H1 (cell line): ENCODE measurements around the gene PAOX. TPM values are rescaled to one million over a fixed set of nuclear protein-coding genes. Genes with fewer than 3 reads are reported as not detected.

Experiments
- CTCF ChIA-PET: fragments of 300-600 bp; sonication (Branson Sonifier 250); formaldehyde crosslinking; loops from one replicate; lab custom pipeline; 2021; ENCODE audit not compliant: partially characterized antibody; lab: Charles Lee
- POLR2A ChIA-PET: fragments of 300-600 bp; sonication (Branson Sonifier 250); formaldehyde crosslinking; loops from one replicate; lab custom pipeline; 2021; ENCODE audit warnings: inconsistent platforms; ENCODE audit not compliant: partially characterized antibody; lab: Charles Lee
- DNase-seq, 2 experiments: peaks; one replicate each; pipeline versions ENCODE4 v3.0.0 to v3.0.0-alpha.2; 2010 to 2022; ENCODE audit warnings: low spot score in 2 of 2, low read depth in 1 of 2, mixed read lengths in 1 of 2
- FAIRE-seq: peaks from 2 replicates; lab custom pipeline; 2011; peaks lifted over from hg19 to GRCh38; lab: Jason Lieb, UNC
- H2AFZ ChIP-seq: 2 replicates; pipeline ENCODE4 v1.8.1; 2012; ENCODE audit warnings: low read length, inconsistent platforms
- H2AK5ac ChIP-seq: 2 replicates; pipeline ENCODE4 v1.6.1; 2013; ENCODE audit warnings: low read depth, low read length
- H2BK120ac ChIP-seq: replicated peaks from 2 replicates; pipeline ENCODE3; 2013; ENCODE audit warnings: low read depth, low read length, inconsistent platforms
- H2BK12ac ChIP-seq: 2 replicates; pipeline ENCODE4 v1.6.1; 2013; ENCODE audit warnings: low read depth, low read length
- H2BK15ac ChIP-seq: 2 replicates; pipeline ENCODE4 v1.6.1; 2013; ENCODE audit warnings: low read length
- H2BK20ac ChIP-seq: 2 replicates; pipeline ENCODE4 v1.6.1; 2013; ENCODE audit warnings: low read length
- H2BK5ac ChIP-seq: 2 replicates; pipeline ENCODE4 v1.6.1; 2013; ENCODE audit warnings: low read depth, low read length
- H3K14ac ChIP-seq: 2 replicates; pipeline ENCODE4 v1.6.1; 2013; ENCODE audit warnings: inconsistent platforms; ENCODE audit not compliant: insufficient read length
- H3K18ac ChIP-seq: 2 replicates; pipeline ENCODE4 v1.6.1; 2013; ENCODE audit warnings: low read length; ENCODE audit errors: extremely low read depth
- H3K23ac ChIP-seq: 2 replicates; pipeline ENCODE4 v1.6.1; 2013; ENCODE audit warnings: inconsistent platforms; ENCODE audit not compliant: insufficient read length
- H3K23me2 ChIP-seq: 2 replicates; pipeline ENCODE4 v1.6.1; 2013; ENCODE audit warnings: low read depth, low read length
- H3K27ac ChIP-seq: 2 replicates; pipeline ENCODE4 v1.6.1; 2011; ENCODE audit warnings: low read depth, low read length, inconsistent platforms
- H3K27me3 ChIP-seq, 4 experiments: replicated peaks in 1 of 4; 1 replicate in 1 of 4; 2 replicates in 3 of 4; pipeline versions ENCODE4 v1.6.1 to v1.8.1; 2011 to 2013; ENCODE audit warnings: low read length in 3 of 4, mild to moderate bottlenecking in 3 of 4, inconsistent platforms in 2 of 4, mixed read lengths in 2 of 4, moderate library complexity in 1 of 4; ENCODE audit not compliant: control insufficient read depth in 3 of 4, insufficient read depth in 3 of 4; ENCODE audit errors: extremely low read depth in 1 of 4
- H3K36me3 ChIP-seq, 4 experiments: 2 replicates each; pipeline versions ENCODE4 v1.6.1 to v1.8.1; 2011 to 2013; ENCODE audit warnings: mild to moderate bottlenecking in 4 of 4, low read length in 3 of 4, moderate library complexity in 2 of 4, control low read depth in 1 of 4, inconsistent platforms in 1 of 4; ENCODE audit not compliant: insufficient read depth in 4 of 4, control insufficient read depth in 2 of 4
- H3K4ac ChIP-seq: replicated peaks from 2 replicates; pipeline ENCODE3; 2013; ENCODE audit warnings: low read length, low read depth, mixed read lengths, inconsistent platforms; ENCODE audit not compliant: insufficient read length
- H3K4me1 ChIP-seq, 4 experiments: replicated peaks in 1 of 4; 1 replicate in 1 of 4; 2 replicates in 3 of 4; pipeline versions ENCODE4 v1.6.1 to v1.8.1; 2011 to 2013; ENCODE audit warnings: low read length in 3 of 4, inconsistent platforms in 2 of 4, mixed read lengths in 1 of 4; ENCODE audit not compliant: insufficient read depth in 4 of 4, control insufficient read depth in 3 of 4
- H3K4me2 ChIP-seq, 2 experiments: 2 replicates each; pipeline versions ENCODE4 v1.6.1 to v1.8.1; 2011 to 2013; ENCODE audit warnings: low read depth in 2 of 2, low read length in 2 of 2, control low read depth in 1 of 2, inconsistent platforms in 1 of 2, mild to moderate bottlenecking in 1 of 2; ENCODE audit not compliant: insufficient read depth in 1 of 2
- H3K4me3 ChIP-seq, 4 experiments: fragments of 200-600, 300-600 bp in 1 of 4; sonication (generic), shearing (Covaris generic), sonication (Bioruptor Twin) in 1 of 4; 2 replicates each; pipeline versions ENCODE4 v1.5.1 to v1.8.1; 2011 to 2016; ENCODE audit warnings: low read length in 4 of 4, low read depth in 3 of 4, control low read depth in 2 of 4, inconsistent platforms in 2 of 4, mild to moderate bottlenecking in 2 of 4, mixed read lengths in 1 of 4, moderate library complexity in 1 of 4; ENCODE audit not compliant: insufficient read depth in 2 of 4; ENCODE audit errors: extremely low read depth in 1 of 4
- H3K56ac ChIP-seq: replicated peaks from 2 replicates; pipeline ENCODE3; 2013; ENCODE audit warnings: low read depth, mild to moderate bottlenecking, mixed read lengths, low read length, inconsistent platforms; ENCODE audit not compliant: insufficient read length
- H3K79me1 ChIP-seq: 2 replicates; pipeline ENCODE4 v1.6.1; 2013; ENCODE audit warnings: low read depth, low read length, control low read depth
- H3K79me2 ChIP-seq, 2 experiments: 2 replicates each; pipeline versions ENCODE4 v1.6.1 to v1.8.1; 2012 to 2013; ENCODE audit warnings: low read length in 2 of 2, mild to moderate bottlenecking in 2 of 2, inconsistent platforms in 1 of 2; ENCODE audit not compliant: insufficient read depth in 2 of 2, control insufficient read depth in 1 of 2
- H3K9ac ChIP-seq, 4 experiments: replicated peaks in 1 of 4; 1 replicate in 1 of 4; 2 replicates in 3 of 4; pipeline versions ENCODE4 v1.6.1 to v1.8.1; 2011 to 2013; ENCODE audit warnings: low read depth in 3 of 4, low read length in 3 of 4, control low read depth in 2 of 4, mild to moderate bottlenecking in 2 of 4, moderate library complexity in 2 of 4, inconsistent platforms in 1 of 4; ENCODE audit errors: extremely low read depth in 1 of 4
- H3K9me3 ChIP-seq, 2 experiments: 2 replicates each; pipeline versions ENCODE4 v1.6.1 to v1.8.1; 2012 to 2013; ENCODE audit warnings: mild to moderate bottlenecking in 2 of 2, moderate library complexity in 2 of 2, control low read depth in 1 of 2, inconsistent platforms in 1 of 2, low read depth in 1 of 2, low read length in 1 of 2, mixed read lengths in 1 of 2; ENCODE audit not compliant: insufficient read depth in 2 of 2
- H4K20me1 ChIP-seq, 2 experiments: replicated peaks in 1 of 2; 2 replicates each; pipeline versions ENCODE3 to v1.8.1; 2011 to 2013; ENCODE audit warnings: inconsistent platforms in 2 of 2, low read length in 2 of 2, mild to moderate bottlenecking in 1 of 2; ENCODE audit not compliant: insufficient read depth in 2 of 2, control insufficient read depth in 1 of 2
- H4K5ac ChIP-seq: 2 replicates; pipeline ENCODE4 v1.6.1; 2013; ENCODE audit warnings: low read length, low read depth, mixed read lengths, inconsistent platforms; ENCODE audit not compliant: insufficient read length
- H4K8ac ChIP-seq: 2 replicates; pipeline ENCODE4 v1.8.0; 2013; ENCODE audit warnings: mild to moderate bottlenecking, moderate library complexity, low read length, inconsistent platforms; ENCODE audit not compliant: insufficient read depth; ENCODE audit errors: extremely low read depth
- H4K91ac ChIP-seq: replicated peaks from 2 replicates; pipeline ENCODE3; 2013; ENCODE audit warnings: low read length, mixed read lengths, inconsistent platforms; ENCODE audit not compliant: insufficient read length
- CHD1 ChIP-seq: IDR thresholded peaks from 2 replicates; pipeline ENCODE4 v1.6.1; 2012; ENCODE audit warnings: low read depth, low read length, improper control_type of control experiment
- HDAC2 ChIP-seq, 2 experiments: fragments of 300-600 bp in 1 of 2; sonication (generic) in 1 of 2; IDR thresholded peaks; 2 replicates each; pipeline ENCODE4 v1.6.1; 2011 to 2012; ENCODE audit warnings: low read depth in 2 of 2, low read length in 2 of 2, mild to moderate bottlenecking in 2 of 2, moderate library complexity in 2 of 2, borderline replicate concordance in 1 of 2, inconsistent platforms in 1 of 2
- MAFK ChIP-seq: IDR thresholded peaks from 2 replicates; pipeline ENCODE4 v1.6.1; 2012; ENCODE audit warnings: low read depth, mild to moderate bottlenecking, improper control_type of control experiment, low read length
- MAX ChIP-seq: IDR thresholded peaks from 2 replicates; pipeline ENCODE4 v1.6.1; 2012; ENCODE audit warnings: inconsistent platforms
- NANOG ChIP-seq: IDR thresholded peaks from 2 replicates; pipeline ENCODE4 v1.6.1; 2011; ENCODE audit warnings: low read length, low read depth, mild to moderate bottlenecking, inconsistent platforms; ENCODE audit not compliant: insufficient read depth, poor library complexity, severe bottlenecking
- RAD21 ChIP-seq, 2 experiments: IDR thresholded peaks in 1 of 2; conservative IDR thresholded peaks in 1 of 2; 2 replicates each; pipeline ENCODE4 v1.6.1; 2011; ENCODE audit warnings: low read depth in 2 of 2, low read length in 2 of 2, improper control_type of control experiment in 1 of 2, inconsistent platforms in 1 of 2, mild to moderate bottlenecking in 1 of 2, moderate library complexity in 1 of 2
- TAF7 ChIP-seq: optimal IDR thresholded peaks from 2 replicates; pipeline ENCODE3; 2011; ENCODE audit warnings: low read depth, mild to moderate bottlenecking, inconsistent platforms, low read length, moderate library complexity, borderline replicate concordance
- TCF12 ChIP-seq: IDR thresholded peaks from 2 replicates; pipeline ENCODE4 v1.6.1; 2011; ENCODE audit warnings: low read depth, mild to moderate bottlenecking, low read length
- WGBS, 2 experiments: shearing (Covaris generic) in 1 of 2; methylation state at CpG; one replicate each; pipeline versions ENCODE4 v1.1.6 to v1.1.7; 2013 to 2015; ENCODE audit warnings: low lambda C conversion rate in 2 of 2, mixed read lengths in 2 of 2, inconsistent platforms in 1 of 2, low coverage in 1 of 2, missing lambda C conversion rate in 1 of 2; ENCODE audit not compliant: insufficient replicate concordance in 2 of 2, insufficient coverage in 1 of 2, insufficient read length in 1 of 2; ENCODE audit errors: extremely low coverage in 1 of 2, missing lambda C conversion rate in 1 of 2; 5-methylcytosine and 5-hydroxymethylcytosine counted together
- polyA plus RNA-seq, 7 experiments: library from polyadenylated mRNA; depleted of rRNA in 3 of 7; stranded (reverse) in 5 of 7; unstranded in 2 of 7; fragments of >200 nt in 5 of 7; fragments of 200-250 nt in 2 of 7; gene quantifications; 1 replicate in 5 of 7; 2 replicates in 1 of 7; 4 replicates in 1 of 7; pipeline versions ENCODE4 v1.2.1 to v1.2.3, GENCODE V29; 2011 to 2013; ENCODE audit warnings: missing spikeins in 2 of 7, mixed read lengths in 2 of 7
- total RNA-seq: library from RNA; stranded (reverse); fragmentation: NEBNext Ultra II Directional; extraction: Animal tissue kit (Norgen Biotek cat#: 25700); gene quantifications from 2 replicates; pipeline ENCODE4 v1.2.1, GENCODE V29; 2021

PAOX gene
- total and polyA plus RNA-seq, 2 of the 8 experiments (the other 6 are each of a cell fraction or from before 2014, with no cell fraction given) = 3.7 to 4.3 TPM

- Histone ChIP-seq H2AFZ (no peak overlapping the region), H4K8ac (no peak overlapping the region), H3K4ac (no peak overlapping the region), H3K23ac (no peak overlapping the region), H3K14ac (no peak overlapping the region), H3K4me1 (no peaks in the 10 kb centered on the region), H4K91ac (no peak overlapping the region), H4K5ac (no peak overlapping the region), H3K9ac (no peak overlapping the region)
- no peak for DNase-seq
- POLR2A ChIA-PET = interaction anchor here (1.1 kb wide), 1 partner anchor 34 kb away, joined by 3 read pairs; no protein-coding TSS in a partner anchor
- 87% methylated on average over 16 of the region's 17 CpGs; no CpG with 5 or more reads in 1 of the 2 experiments for WGBS, 2 experiments
- no peak for TF ChIP-seq MAX
- no peak for TF ChIP-seq NANOG
- no peak for TF ChIP-seq TAF7
- no peak for TF ChIP-seq HDAC2 (IDR thresholded peaks at IDR 0.05; ENCODE audit: borderline replicate concordance in 1 of 2, low read depth in 2 of 2, low read length in 2 of 2)
- no peak for TF ChIP-seq MAFK
- TF ChIP-seq TCF12 = no peak
- no peak for TF ChIP-seq CHD1
- TF ChIP-seq RAD21 (IDR thresholded peaks at IDR 0.05 in 1 of 2, conservative IDR thresholded peaks at IDR 0.05 in 1 of 2; ENCODE audit: low read depth in 2 of 2, low read length in 2 of 2) = no peak
- TF ChIP-seq, all 59 proteins: peak for 0
- H3K18ac ChIP-seq = no peak overlapping the region
- no peak overlapping the region for H2BK15ac ChIP-seq
- H3K23me2 ChIP-seq = no peaks in the 10 kb centered on the region
- peaks cover 7 to 10% of the 10 kb centered on the region in 2 experiments for H4K20me1 ChIP-seq
- no peak overlapping the region for H2AK5ac ChIP-seq
- no peak for FAIRE-seq
- no peak overlapping the region for H3K56ac ChIP-seq
- H2BK120ac ChIP-seq = no peak overlapping the region
- CTCF ChIA-PET = no interaction called here
- no peak overlapping the region for H3K4me3 ChIP-seq
- H2BK5ac ChIP-seq = no peak overlapping the region
- H3K4me2 ChIP-seq = no peak overlapping the region
- H3K36me3 ChIP-seq = peaks cover 25 to 62% (median 53%) of the 10 kb centered on the region in 4 experiments
- H3K79me1 ChIP-seq = no peaks in the 10 kb centered on the region
- no peaks in the 10 kb centered on the region for H3K9me3 ChIP-seq
- H2BK12ac ChIP-seq = no peak overlapping the region
- no peaks in the 10 kb centered on the region for H3K79me2 ChIP-seq
- H3K27ac ChIP-seq = no peak overlapping the region
- H2BK20ac ChIP-seq = no peak overlapping the region
- no peaks in the 10 kb centered on the region; a peak in 1 of 7 replicates for H3K27me3 ChIP-seq
Observed at GRCh38 chr10:133366130-133366478, 13.0 kb upstream of the PAOX start.
